HEK293T (cell line): Measurements from ENCODE around the gene EPHB2.

Experiments
- ARNT ChIP-seq: fragments of 450-650 bp; IDR thresholded peaks from 2 replicates; pipeline ENCODE4 v1.6.1; 2017; ENCODE audit warnings: mild to moderate bottlenecking
- BHLHE40 ChIP-seq: fragments of 450-650 bp; IDR thresholded peaks from 2 replicates; pipeline ENCODE4 v1.6.1; 2016; ENCODE audit warnings: mild to moderate bottlenecking, moderate library complexity, borderline replicate concordance
- CTBP1 ChIP-seq: fragments of 450-650 bp; IDR thresholded peaks from 2 replicates; pipeline ENCODE4 v1.6.1; 2016; ENCODE audit warnings: borderline replicate concordance
- ELF4 ChIP-seq: fragments of 450-650 bp; IDR thresholded peaks from 2 replicates; pipeline ENCODE4 v1.6.1; 2017; ENCODE audit warnings: antibody characterized with exemption
- FOXK2 ChIP-seq: fragments of 450-650 bp; IDR thresholded peaks from 2 replicates; pipeline ENCODE4 v1.6.1; 2016; ENCODE audit warnings: mild to moderate bottlenecking
- FOXM1 ChIP-seq: fragments of 450-650 bp; IDR thresholded peaks from 2 replicates; pipeline ENCODE4 v1.6.1; 2017; ENCODE audit warnings: mild to moderate bottlenecking, borderline replicate concordance
- LEF1 ChIP-seq: fragments of 450-650 bp; IDR thresholded peaks from 2 replicates; pipeline ENCODE4 v1.6.1; 2017; ENCODE audit warnings: mild to moderate bottlenecking, borderline replicate concordance
- NFRKB ChIP-seq: fragments of 450-650 bp; IDR thresholded peaks from 2 replicates; pipeline ENCODE4 v1.6.1; 2016; ENCODE audit warnings: mild to moderate bottlenecking, moderate library complexity
- SP1 ChIP-seq: fragments of 450-650 bp; IDR thresholded peaks from 2 replicates; pipeline ENCODE4 v1.6.1; 2017
- SUZ12 ChIP-seq: fragments of 450-650 bp; IDR thresholded peaks from 2 replicates; pipeline ENCODE4 v1.6.1; 2016; ENCODE audit warnings: mild to moderate bottlenecking
- ZNF384 ChIP-seq: fragments of 450-650 bp; IDR thresholded peaks from 2 replicates; pipeline ENCODE4 v1.6.1; 2016

DNA sequence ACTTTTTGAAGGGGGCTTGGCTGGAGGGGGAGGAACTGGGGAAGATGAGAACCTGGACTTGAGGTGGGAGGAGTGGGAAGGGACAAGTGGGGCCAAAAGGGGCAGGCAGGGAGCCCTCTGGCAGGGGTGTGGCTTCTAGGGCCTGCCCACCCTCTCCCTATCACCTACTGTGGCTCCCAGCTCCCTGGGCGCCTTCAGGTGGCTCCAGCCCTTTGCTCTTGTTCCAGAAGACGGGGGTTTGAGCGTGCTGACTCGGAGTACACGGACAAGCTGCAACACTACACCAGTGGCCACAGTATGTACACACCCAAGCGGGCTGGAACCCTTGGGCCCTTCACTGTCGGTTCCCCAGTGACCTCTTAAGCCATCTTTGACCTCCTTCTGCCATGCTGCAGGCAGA is 185.5 kb downstream of the EPHB2 start:
- TF ChIP-seq CTBP1 (no peak), SUZ12 (no peak), FOXM1 (no peak), LEF1 (no peak), ZNF384 (no peak), NFRKB (no peak), SP1 (no peak), ELF4 (no peak), ARNT (no peak), BHLHE40 (no peak), FOXK2 (no peak)
